ENCODE measurements around the gene CYP26B1. TPM values are rescaled to one million over a fixed set of nuclear protein-coding genes. Genes with fewer than 3 reads are reported as not detected.

The CYP26B1 gene
- total RNA-seq, 2 donors from 2014 or later = 6.0 to 20.8 TPM

- Histone ChIP-seq H3K9me3 (no peaks in the 10 kb centered on the region), H3K36me3 (no peaks in the 10 kb centered on the region), H3K27ac (no peak overlapping the region), H3K4me1 (ENCODE audit: control insufficient read depth in 1 of 2, low read depth in 2 of 2) (peaks cover 25 to 35% of the 10 kb centered on the region in 2 donors), H3K27me3 (replicated peaks; ENCODE audit: insufficient read depth) (no peaks in the 10 kb centered on the region), H3K4me3 (no peak overlapping the region)
- ATAC-seq (ENCODE audit: insufficient number of reproducible peaks, low FRiP score, low read depth) (no peak), DNase-seq (ENCODE audit: low spot score) (no peak)
- TF ChIP-seq CTCF (IDR thresholded peaks at IDR 0.05) = no peak
Observed at GRCh38 chr2:72150861-72151356, 3.2 kb upstream of the CYP26B1 start.

- Histone ChIP-seq H3K27me3 (replicated peaks; ENCODE audit: insufficient read depth) (no peaks in the 10 kb centered on the region), H3K9me3 (no peaks in the 10 kb centered on the region), H3K4me1 (ENCODE audit: control insufficient read depth in 1 of 2, low read depth in 2 of 2) (peaks cover 25 to 39% of the 10 kb centered on the region in 2 donors), H3K4me3 (peak overlapping the region; percentile 72), H3K36me3 (no peaks in the 10 kb centered on the region), H3K27ac (no peak overlapping the region)
- peak; percentile 93 for TF ChIP-seq CTCF (IDR thresholded peaks at IDR 0.05)
- ATAC-seq (ENCODE audit: insufficient number of reproducible peaks, low FRiP score, low read depth) = peak; percentile 6
- no peak for DNase-seq (ENCODE audit: low spot score)
Observed at GRCh38 chr2:72150157-72150860, 2.6 kb upstream of the CYP26B1 start.

GRCh38 chr2:72149556-72150156, 2.0 kb upstream of the CYP26B1 start:
- no peak for ATAC-seq (ENCODE audit: insufficient number of reproducible peaks, low FRiP score, low read depth)
- no peaks in the 10 kb centered on the region for H3K9me3 ChIP-seq
- peak overlapping the region; percentile 72 for H3K4me3 ChIP-seq
- no peak for DNase-seq (ENCODE audit: low spot score)
- peaks cover 25 to 40% of the 10 kb centered on the region in 2 donors for H3K4me1 ChIP-seq (ENCODE audit: control insufficient read depth in 1 of 2, low read depth in 2 of 2)
- no peak overlapping the region for H3K27ac ChIP-seq
- TF ChIP-seq CTCF (IDR thresholded peaks at IDR 0.05) = no peak
- H3K27me3 ChIP-seq (replicated peaks; ENCODE audit: insufficient read depth) = no peaks in the 10 kb centered on the region
- no peaks in the 10 kb centered on the region for H3K36me3 ChIP-seq

- no peaks in the 10 kb centered on the region for H3K27me3 ChIP-seq (replicated peaks; ENCODE audit: insufficient read depth)
- peaks cover 26 to 45% of the 10 kb centered on the region in 2 donors for H3K4me1 ChIP-seq (ENCODE audit: control insufficient read depth in 1 of 2, low read depth in 2 of 2)
- peak overlapping the region; percentile 72 for H3K4me3 ChIP-seq
- ATAC-seq (ENCODE audit: insufficient number of reproducible peaks, low FRiP score, low read depth) (no peak), DNase-seq (ENCODE audit: low spot score) (no peak)
- H3K36me3 ChIP-seq = no peaks in the 10 kb centered on the region
- no peak overlapping the region for H3K27ac ChIP-seq
- no peaks in the 10 kb centered on the region for H3K9me3 ChIP-seq
- TF ChIP-seq CTCF (IDR thresholded peaks at IDR 0.05) = no peak
Observed at GRCh38 chr2:72148837-72149555, 1.3 kb upstream of the CYP26B1 start.

Measured in thoracic aorta (tissue), 2 donors.